Left lobe of liver (tissue), 2 donors: ENCODE measurements around the gene DGLUCY. TPM values are rescaled to one million over a fixed set of nuclear protein-coding genes. Genes with fewer than 3 reads are reported as not detected.
"Not testable (repeated sequence)": the region's sequence is repeated elsewhere in the genome, so short reads cannot be mapped to it uniquely, and the experiment has no call there.

Experiments used
- ATAC-seq: fragments of 200-7000 bp; cut with Tn5 transposase; one replicate; pipeline ENCODE4 v1.9.1; 2020; ENCODE audit warnings: mild to moderate bottlenecking, moderate library complexity
- DNase-seq: peaks from one replicate; pipeline ENCODE4 v3.0.0-alpha.2; 2020; ENCODE audit warnings: low spot score
- total RNA-seq: library from RNA; stranded (reverse); gene quantifications from one replicate; pipeline ENCODE4 v1.2.1, GENCODE V29; 2021
- donor health status: DM: no; HTN: no; CAD: no; lungs with moderate emphysema.
- donor health status: DM: no; HTN: yes; CAD: no.

Gene DGLUCY
- total RNA-seq, 1 donor from 2014 or later, result 53.1 TPM

GRCh38 chr14:91129261-91129660 is 15.4 kb downstream of the DGLUCY start:
- DNase-seq, result no peak
- no peak for ATAC-seq

- ATAC-seq (no peak), DNase-seq (no peak)
Measured at GRCh38 chr14:91135039-91135438, 21.2 kb downstream of the DGLUCY start.

GRCh38 chr14:91138511-91139359 is 24.9 kb downstream of the DGLUCY start:
- DNase-seq, result no peak
- ATAC-seq, result peak; percentile 52

- DNase-seq, result no peak
- no peak for ATAC-seq
Measured at GRCh38 chr14:91139776-91140175, 25.9 kb downstream of the DGLUCY start.

- DNase-seq (no peak), ATAC-seq (peak; percentile 25)
Measured at GRCh38 chr14:91140672-91141071, 26.8 kb downstream of the DGLUCY start.

GRCh38 chr14:91142214-91142668 is 28.4 kb downstream of the DGLUCY start:
- ATAC-seq (peak; percentile 32), DNase-seq (no peak)

- peak; percentile 86 for DNase-seq
- ATAC-seq, result peak; percentile 79
Measured at GRCh38 chr14:91143862-91144261, 30.0 kb downstream of the DGLUCY start.

GRCh38 chr14:91144425-91145145 is 30.7 kb downstream of the DGLUCY start:
- ATAC-seq (no peak), DNase-seq (no peak)

- DNase-seq (no peak), ATAC-seq (no peak)
Measured at GRCh38 chr14:91145391-91146160, 31.7 kb downstream of the DGLUCY start.

- DNase-seq (no peak), ATAC-seq (no peak)
Measured at GRCh38 chr14:91146661-91147060, 32.8 kb downstream of the DGLUCY start.

GRCh38 chr14:91149462-91149861 is 35.6 kb downstream of the DGLUCY start:
- ATAC-seq, result peak; percentile 76
- peak; percentile 85 for DNase-seq

- ATAC-seq (peak; percentile 19), DNase-seq (no peak)
Measured at GRCh38 chr14:91152499-91152898, 38.6 kb downstream of the DGLUCY start.

- ATAC-seq (no peak), DNase-seq (no peak)
Measured at GRCh38 chr14:91153360-91153759, 39.5 kb downstream of the DGLUCY start.

GRCh38 chr14:91154851-91155625 is 41.2 kb downstream of the DGLUCY start:
- no peak for DNase-seq
- ATAC-seq, result peak; percentile 4

GRCh38 chr14:91155626-91156089 is 41.8 kb downstream of the DGLUCY start:
- ATAC-seq (no peak), DNase-seq (no peak)

GRCh38 chr14:91156142-91156666 is 42.3 kb downstream of the DGLUCY start:
- ATAC-seq, result peak; percentile 51
- DNase-seq, result not testable (repeated sequence)

GRCh38 chr14:91156877-91157276 is 43.0 kb downstream of the DGLUCY start:
- ATAC-seq, DNase-seq: not testable (repeated sequence)

- DNase-seq (peak; percentile 92), ATAC-seq (peak; percentile 80)
Measured at GRCh38 chr14:91158091-91158790, 44.4 kb downstream of the DGLUCY start.

- peak; percentile 74 for DNase-seq
- no peak for ATAC-seq
Measured at GRCh38 chr14:91159182-91159581, 45.3 kb downstream of the DGLUCY start.
